Nephron progenitor cell (in vitro differentiated cells): Measurements from ENCODE around the gene ANKH.
A peak's percentile ranks its signal among the peaks of the same experiment; 100 is the strongest.

Experiments
- DNase-seq: peaks from one replicate; pipeline ENCODE4 v3.0.0; 2021
- H3K27ac Mint-ChIP-seq: 2 replicates; pipeline ENCODE4 v1.8.0; 2021; ENCODE audit warnings: mild to moderate bottlenecking, moderate library complexity, mixed read lengths
- H3K27me3 Mint-ChIP-seq: 2 replicates; pipeline ENCODE4 v1.8.0; 2021; ENCODE audit warnings: mild to moderate bottlenecking, low read depth, mixed read lengths; ENCODE audit not compliant: poor library complexity
- H3K36me3 Mint-ChIP-seq: 2 replicates; pipeline ENCODE4 v1.8.0; 2021; ENCODE audit warnings: low read depth, mixed read lengths
- H3K4me1 Mint-ChIP-seq: 2 replicates; pipeline ENCODE4 v1.8.0; 2021; ENCODE audit warnings: mixed read lengths
- H3K4me3 Mint-ChIP-seq: 2 replicates; pipeline ENCODE4 v1.8.0; 2021; ENCODE audit warnings: mild to moderate bottlenecking, moderate library complexity, mixed read lengths
- H3K9me3 Mint-ChIP-seq: 2 replicates; pipeline ENCODE4 v1.8.0; 2021; ENCODE audit warnings: mild to moderate bottlenecking, moderate library complexity, mixed read lengths
- TF ChIP-seq, protein P1 (sequence below): fragments of 200-600 bp; sonication (generic); IDR thresholded peaks from 2 replicates; pipeline ENCODE4 v1.5.0; 2021; ENCODE audit warnings: antibody characterized with exemption

The ANKH gene

DNA sequence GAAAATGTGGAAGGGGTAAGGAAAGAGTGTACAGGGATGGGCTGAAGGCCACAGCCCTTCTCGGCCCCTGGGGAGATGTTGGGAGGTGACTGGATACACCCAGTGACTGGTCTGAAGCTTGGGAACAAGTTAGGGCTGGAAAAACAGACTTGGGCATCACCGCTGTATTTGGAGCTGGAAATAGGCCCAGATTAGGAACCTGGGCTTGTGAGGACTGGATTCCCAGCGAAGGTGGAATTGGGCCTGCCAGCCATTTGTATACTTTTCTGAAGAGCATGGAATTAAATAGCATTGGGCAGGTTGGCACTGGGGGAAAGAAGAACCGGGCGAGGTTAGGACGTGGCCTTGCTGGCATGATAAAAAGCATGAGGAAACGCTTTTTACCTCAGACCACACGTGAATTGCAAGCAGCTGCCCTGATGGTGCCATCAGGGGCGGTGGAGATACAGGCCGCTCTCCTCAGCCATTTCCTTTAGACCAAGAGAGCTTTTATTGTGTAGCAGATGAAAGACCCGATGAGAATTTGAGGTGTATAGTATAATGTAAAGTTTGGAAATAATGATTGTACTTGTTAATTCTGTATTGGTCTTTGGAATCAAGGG lies 169.2 kb downstream of the ANKH start:
- Mint-ChIP-seq H3K27me3 (no peaks in the 10 kb centered on the region), H3K9me3 (no peaks in the 10 kb centered on the region), H3K4me3 (no peak overlapping the region), H3K36me3 (peaks cover 80% of the 10 kb centered on the region), H3K27ac (peak overlapping the region; percentile 68), H3K4me1 (peaks cover 4% of the 10 kb centered on the region)
- TF ChIP-seq, protein P1, sequence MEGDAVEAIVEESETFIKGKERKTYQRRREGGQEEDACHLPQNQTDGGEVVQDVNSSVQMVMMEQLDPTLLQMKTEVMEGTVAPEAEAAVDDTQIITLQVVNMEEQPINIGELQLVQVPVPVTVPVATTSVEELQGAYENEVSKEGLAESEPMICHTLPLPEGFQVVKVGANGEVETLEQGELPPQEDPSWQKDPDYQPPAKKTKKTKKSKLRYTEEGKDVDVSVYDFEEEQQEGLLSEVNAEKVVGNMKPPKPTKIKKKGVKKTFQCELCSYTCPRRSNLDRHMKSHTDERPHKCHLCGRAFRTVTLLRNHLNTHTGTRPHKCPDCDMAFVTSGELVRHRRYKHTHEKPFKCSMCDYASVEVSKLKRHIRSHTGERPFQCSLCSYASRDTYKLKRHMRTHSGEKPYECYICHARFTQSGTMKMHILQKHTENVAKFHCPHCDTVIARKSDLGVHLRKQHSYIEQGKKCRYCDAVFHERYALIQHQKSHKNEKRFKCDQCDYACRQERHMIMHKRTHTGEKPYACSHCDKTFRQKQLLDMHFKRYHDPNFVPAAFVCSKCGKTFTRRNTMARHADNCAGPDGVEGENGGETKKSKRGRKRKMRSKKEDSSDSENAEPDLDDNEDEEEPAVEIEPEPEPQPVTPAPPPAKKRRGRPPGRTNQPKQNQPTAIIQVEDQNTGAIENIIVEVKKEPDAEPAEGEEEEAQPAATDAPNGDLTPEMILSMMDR = no peak
- no peak for DNase-seq

DNA sequence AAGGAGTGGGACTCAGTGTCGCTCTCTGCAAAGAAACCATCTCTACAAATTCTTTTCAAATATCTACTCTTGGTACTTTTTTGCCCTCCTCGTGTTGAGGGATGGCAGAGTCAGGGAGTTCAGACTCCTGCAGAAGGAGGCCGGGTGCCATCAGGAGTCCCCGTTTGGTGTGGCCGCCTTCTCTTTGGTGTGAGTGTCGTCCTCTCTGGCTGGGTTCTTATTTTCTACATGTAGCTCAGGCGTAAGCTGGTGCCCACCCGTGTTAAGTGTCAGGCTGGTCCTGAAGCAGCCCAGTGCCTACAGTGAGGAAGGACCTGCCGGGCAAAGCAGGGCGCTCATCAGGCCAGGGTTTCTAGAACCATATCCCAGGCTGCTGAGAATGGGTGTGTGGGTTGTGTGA lies 170.0 kb downstream of the ANKH start:
- no peak for DNase-seq
- H3K27me3 Mint-ChIP-seq = no peaks in the 10 kb centered on the region
- TF ChIP-seq, protein P1 = no peak
- H3K27ac Mint-ChIP-seq = no peak overlapping the region
- no peaks in the 10 kb centered on the region for H3K4me1 Mint-ChIP-seq
- H3K9me3 Mint-ChIP-seq = no peaks in the 10 kb centered on the region
- H3K4me3 Mint-ChIP-seq = no peak overlapping the region
- peaks cover 79% of the 10 kb centered on the region for H3K36me3 Mint-ChIP-seq

DNA sequence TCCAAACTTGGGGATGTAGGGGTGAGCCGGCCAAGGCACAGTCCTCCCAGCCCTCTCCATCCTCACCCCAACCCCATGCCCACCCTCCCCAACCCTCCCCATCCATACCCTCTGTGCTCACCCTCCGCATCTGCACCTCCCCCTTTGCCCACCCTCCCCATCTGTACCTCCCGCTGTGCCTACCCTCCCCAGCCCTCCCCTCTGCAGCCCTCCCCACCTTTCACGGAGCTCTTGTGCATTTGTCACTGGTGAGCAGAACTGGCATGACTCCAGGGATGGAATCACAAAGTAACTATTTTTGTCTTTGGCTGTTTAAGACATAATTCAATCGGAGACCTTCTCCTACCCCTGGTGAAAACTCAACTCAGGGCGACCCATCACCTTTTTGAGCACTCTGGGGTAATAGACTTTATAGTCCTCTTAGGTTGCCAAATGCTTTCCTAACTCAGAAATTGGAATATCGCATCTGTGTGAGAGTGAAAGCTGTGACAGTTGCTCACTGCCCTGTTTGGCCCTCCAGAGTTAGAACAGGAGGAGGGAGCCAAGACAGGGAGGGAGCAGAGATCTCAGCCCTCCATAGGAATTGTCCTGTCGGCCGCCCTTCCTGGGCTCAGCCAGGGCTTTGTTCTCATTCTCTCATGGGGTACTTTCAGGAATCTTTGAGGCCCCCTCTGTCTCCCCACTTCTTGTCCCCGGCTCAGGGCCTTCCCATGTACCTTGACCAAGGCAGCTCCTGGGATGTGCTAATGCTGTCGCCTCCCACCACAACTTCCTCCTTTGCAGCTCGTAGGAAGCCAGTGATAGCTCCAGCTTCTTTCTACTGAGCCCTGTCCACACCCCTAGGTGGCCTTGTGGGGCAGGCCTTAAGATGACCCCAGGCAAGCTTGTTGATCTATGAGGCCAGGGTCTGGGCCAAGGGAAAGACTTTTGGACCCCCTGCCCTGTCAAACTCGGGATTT lies 170.8 kb downstream of the ANKH start:
- no peak overlapping the region for H3K4me3 Mint-ChIP-seq
- no peaks in the 10 kb centered on the region for H3K9me3 Mint-ChIP-seq
- H3K4me1 Mint-ChIP-seq = no peaks in the 10 kb centered on the region
- no peak for DNase-seq
- H3K36me3 Mint-ChIP-seq = peaks cover 76% of the 10 kb centered on the region
- TF ChIP-seq, protein P1 = no peak
- no peak overlapping the region for H3K27ac Mint-ChIP-seq
- H3K27me3 Mint-ChIP-seq = no peaks in the 10 kb centered on the region

DNA sequence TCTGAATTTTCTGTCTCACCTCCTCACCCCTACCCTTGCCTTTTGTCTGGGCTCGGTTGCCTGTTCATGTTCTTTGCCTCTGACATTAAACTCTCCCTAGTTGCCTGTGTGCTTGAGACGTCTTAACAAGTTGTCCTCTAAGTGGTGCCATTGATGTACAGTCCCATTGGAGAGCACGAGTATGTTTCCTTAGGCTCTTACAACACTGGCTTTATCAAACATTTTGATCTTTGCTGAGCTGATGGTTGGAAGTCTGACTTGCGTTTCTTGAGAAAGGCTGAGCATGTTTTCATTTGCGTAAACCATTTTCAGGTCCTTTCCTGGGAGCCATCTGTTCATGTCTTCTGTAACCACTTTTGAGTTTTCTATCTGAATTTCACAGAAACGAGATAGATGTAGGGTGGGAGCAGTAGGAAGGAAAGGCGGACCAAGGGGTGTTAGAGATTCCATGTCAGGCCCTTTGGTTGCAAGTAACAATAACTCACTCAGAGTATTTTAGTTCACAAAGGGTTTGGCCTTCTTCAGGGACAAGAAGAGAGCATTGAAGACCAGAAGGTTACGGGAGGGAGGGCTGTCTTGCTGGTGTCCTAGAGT lies 171.7 kb downstream of the ANKH start:
- Mint-ChIP-seq H3K36me3 (peaks cover 71% of the 10 kb centered on the region), H3K27me3 (no peaks in the 10 kb centered on the region), H3K27ac (no peak overlapping the region), H3K9me3 (no peaks in the 10 kb centered on the region), H3K4me3 (no peak overlapping the region), H3K4me1 (no peaks in the 10 kb centered on the region)
- DNase-seq = no peak
- TF ChIP-seq, protein P1 = no peak

DNA sequence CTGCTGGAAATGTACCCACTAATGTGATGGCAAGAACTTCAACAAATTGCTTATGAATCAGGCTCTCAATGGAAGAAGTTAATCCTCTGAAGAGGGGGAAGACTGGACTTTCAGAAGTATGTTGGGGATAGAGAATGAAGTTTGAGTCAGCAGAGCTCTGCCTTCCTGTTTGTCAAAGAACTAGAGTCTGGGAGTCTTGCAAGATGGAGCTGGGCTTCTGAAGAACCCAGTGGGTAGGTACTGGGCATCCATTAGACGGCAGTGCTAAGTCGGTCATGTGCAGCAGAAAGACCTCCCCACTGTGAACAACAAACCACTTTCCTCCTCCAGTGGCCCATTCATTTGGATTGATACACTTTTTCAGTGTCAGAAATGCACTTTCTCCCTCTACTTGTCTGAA lies 172.4 kb downstream of the ANKH start:
- H3K36me3 Mint-ChIP-seq = peaks cover 68% of the 10 kb centered on the region
- H3K27me3 Mint-ChIP-seq = no peaks in the 10 kb centered on the region
- TF ChIP-seq, protein P1 = no peak
- H3K4me1 Mint-ChIP-seq = no peaks in the 10 kb centered on the region
- no peak overlapping the region for H3K27ac Mint-ChIP-seq
- no peak overlapping the region for H3K4me3 Mint-ChIP-seq
- H3K9me3 Mint-ChIP-seq = no peaks in the 10 kb centered on the region
- DNase-seq = no peak
